PC-3 (cell line): ENCODE data around the gene C9orf40.

ENCODE experiments used
- CTCF ChIP-seq: fragments of 300-600 bp; sonication (generic); conservative IDR thresholded peaks from 2 replicates; pipeline ENCODE4 v1.5.1; 2017; ENCODE audit warnings: antibody characterized with exemption, low read depth, mild to moderate bottlenecking, low read length
- EZH2 ChIP-seq: fragments of 300-600 bp; sonication (generic); IDR thresholded peaks from one replicate; pipeline ENCODE4 v1.6.1; 2017; ENCODE audit warnings: antibody characterized with exemption, mild to moderate bottlenecking, low read length; ENCODE audit not compliant: unreplicated experiment
- EZH2phosphoT487 ChIP-seq: fragments of 300-600 bp; sonication (generic); IDR thresholded peaks from 2 replicates; pipeline ENCODE4 v1.6.1; 2018; ENCODE audit warnings: mild to moderate bottlenecking, antibody characterized with exemption, low read length, borderline replicate concordance

GRCh38 chr9:74958587-74958986, 5.9 kb upstream of the C9orf40 start:
- no peak for TF ChIP-seq CTCF
- TF ChIP-seq EZH2phosphoT487: no peak
- no peak for TF ChIP-seq EZH2
